ENCODE data around the gene VDAC1.

Gene VDAC1

DNA sequence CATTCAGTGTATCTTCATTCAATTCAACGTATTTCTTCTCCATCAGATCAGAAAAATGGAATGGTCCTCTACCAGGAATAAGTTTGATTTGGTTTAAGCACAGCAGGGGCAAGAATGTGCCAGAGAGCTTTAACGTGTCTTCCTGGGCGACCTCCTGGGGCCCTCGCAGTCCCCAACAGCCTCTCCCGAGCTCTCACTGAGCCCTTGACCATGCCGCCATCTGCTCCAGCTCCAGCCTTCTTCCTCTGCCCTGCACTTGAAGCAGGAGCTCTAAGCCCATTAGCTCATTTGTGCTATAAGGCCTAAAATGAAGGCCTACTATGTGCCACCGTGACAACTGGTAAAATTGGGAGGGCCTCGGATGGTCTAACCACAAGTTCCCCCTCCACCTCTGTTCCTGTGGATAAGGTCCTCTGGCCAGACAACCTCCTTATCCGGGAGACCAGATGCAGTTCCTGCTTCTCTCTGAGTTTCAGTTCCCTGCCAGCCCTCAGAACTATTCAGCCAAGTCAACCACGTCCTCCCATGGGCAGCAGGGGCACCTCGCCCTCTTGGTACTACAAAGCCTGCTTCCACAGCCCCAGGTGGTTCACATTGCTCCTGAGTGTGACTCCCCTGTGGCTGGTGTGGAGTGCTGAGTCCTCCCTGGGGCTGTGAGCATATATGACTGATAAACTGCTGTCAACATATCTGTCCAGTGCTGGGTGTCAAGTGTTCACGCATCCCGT, 72.2 kb downstream of the VDAC1 start:
- ChIA-PET CTCF (no interaction called here), POLR2A (ENCODE audit: low non-redundant PET) (no interaction called here)
- TF ChIP-seq, protein P1, sequence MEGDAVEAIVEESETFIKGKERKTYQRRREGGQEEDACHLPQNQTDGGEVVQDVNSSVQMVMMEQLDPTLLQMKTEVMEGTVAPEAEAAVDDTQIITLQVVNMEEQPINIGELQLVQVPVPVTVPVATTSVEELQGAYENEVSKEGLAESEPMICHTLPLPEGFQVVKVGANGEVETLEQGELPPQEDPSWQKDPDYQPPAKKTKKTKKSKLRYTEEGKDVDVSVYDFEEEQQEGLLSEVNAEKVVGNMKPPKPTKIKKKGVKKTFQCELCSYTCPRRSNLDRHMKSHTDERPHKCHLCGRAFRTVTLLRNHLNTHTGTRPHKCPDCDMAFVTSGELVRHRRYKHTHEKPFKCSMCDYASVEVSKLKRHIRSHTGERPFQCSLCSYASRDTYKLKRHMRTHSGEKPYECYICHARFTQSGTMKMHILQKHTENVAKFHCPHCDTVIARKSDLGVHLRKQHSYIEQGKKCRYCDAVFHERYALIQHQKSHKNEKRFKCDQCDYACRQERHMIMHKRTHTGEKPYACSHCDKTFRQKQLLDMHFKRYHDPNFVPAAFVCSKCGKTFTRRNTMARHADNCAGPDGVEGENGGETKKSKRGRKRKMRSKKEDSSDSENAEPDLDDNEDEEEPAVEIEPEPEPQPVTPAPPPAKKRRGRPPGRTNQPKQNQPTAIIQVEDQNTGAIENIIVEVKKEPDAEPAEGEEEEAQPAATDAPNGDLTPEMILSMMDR (conservative IDR thresholded peaks at IDR 0.05; ENCODE audit: low read depth): no peak
- H3K27ac ChIP-seq: no peak overlapping the region
- no peak for DNase-seq (ENCODE audit: low spot score)

DNA sequence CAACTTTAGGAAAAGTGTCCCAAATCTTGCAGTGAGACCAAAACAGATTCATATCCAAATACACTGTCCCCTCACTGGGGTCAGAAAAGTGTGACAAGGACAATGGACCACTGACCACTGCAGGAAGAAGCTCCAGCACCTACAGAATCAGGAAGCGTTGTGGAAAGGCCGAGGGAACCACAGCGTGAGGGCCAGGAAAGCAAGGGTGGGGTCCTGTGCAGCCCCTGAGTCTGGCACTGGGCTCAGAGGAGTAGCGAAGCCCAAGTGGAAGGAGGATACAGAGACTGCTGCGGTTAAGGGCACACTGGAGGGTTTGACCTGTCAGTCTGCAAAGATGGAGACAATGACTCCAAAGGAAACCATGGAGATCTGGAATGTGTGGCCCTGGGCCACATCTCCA, 73.2 kb downstream of the VDAC1 start:
- no peak overlapping the region for H3K27ac ChIP-seq
- POLR2A ChIA-PET (ENCODE audit: low non-redundant PET): no interaction called here
- CTCF ChIA-PET: no interaction called here
- TF ChIP-seq, protein P1 (conservative IDR thresholded peaks at IDR 0.05; ENCODE audit: low read depth): no peak
- no peak for DNase-seq (ENCODE audit: low spot score)

DNA sequence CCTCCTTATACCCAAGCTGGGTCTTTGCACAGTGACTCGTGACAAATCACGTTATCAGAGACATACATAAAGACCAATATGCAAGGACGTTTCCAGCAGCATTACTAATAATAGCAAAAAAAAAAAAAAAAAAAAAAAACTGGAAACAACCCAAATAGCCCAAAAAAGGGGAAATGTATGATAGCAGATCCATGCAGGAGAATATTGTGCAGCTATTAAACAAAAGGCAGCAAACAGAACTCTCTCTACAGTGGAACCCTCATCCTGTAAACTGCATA, 74.0 kb downstream of the VDAC1 start:
- H3K27ac ChIP-seq: no peak overlapping the region
- ChIA-PET POLR2A (ENCODE audit: low non-redundant PET) (no interaction called here), CTCF (no interaction called here)
- TF ChIP-seq, protein P1 (conservative IDR thresholded peaks at IDR 0.05; ENCODE audit: low read depth): no peak
- no peak for DNase-seq (ENCODE audit: low spot score)

DNA sequence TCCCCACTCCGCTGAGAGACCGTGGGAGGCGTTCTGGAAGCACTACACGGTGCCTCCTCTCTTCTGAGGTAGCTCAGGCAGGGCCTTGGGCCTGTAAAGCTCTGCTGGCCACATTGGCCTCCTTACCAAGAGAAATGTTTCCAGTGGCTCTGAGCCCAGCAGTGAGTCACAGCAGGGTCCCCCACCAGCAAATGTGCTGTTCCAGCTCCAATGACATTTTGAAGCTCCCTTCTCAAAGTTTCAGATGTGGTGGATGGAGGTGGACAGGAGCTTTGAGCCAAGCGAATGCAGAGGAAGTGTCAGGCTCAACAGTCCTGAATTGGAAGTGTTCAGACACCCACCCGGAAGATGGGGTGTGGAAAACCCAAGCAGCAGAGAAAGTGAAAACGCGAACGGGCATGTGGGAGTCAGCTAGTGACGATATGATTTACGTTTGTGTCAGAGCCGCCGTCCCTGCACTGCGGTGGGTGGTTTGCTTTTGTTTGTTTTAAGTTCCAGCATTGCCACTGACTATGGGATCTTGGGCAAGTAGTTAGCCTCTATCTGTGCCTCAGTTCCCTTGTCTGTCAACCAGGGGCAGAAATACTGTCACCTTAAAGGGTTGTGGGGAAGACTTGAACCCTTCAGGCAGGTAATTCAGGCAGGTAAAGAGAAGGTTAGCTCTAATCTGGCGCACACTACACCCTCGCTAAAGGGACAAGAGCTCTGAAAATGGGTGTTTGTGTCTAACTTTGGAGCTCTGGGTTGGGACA, 74.5 kb downstream of the VDAC1 start:
- ChIA-PET POLR2A (ENCODE audit: low non-redundant PET) (no interaction called here), CTCF (no interaction called here)
- no peak for DNase-seq (ENCODE audit: low spot score)
- TF ChIP-seq, protein P1 (conservative IDR thresholded peaks at IDR 0.05; ENCODE audit: low read depth): no peak
- H3K27ac ChIP-seq: no peak overlapping the region

DNA sequence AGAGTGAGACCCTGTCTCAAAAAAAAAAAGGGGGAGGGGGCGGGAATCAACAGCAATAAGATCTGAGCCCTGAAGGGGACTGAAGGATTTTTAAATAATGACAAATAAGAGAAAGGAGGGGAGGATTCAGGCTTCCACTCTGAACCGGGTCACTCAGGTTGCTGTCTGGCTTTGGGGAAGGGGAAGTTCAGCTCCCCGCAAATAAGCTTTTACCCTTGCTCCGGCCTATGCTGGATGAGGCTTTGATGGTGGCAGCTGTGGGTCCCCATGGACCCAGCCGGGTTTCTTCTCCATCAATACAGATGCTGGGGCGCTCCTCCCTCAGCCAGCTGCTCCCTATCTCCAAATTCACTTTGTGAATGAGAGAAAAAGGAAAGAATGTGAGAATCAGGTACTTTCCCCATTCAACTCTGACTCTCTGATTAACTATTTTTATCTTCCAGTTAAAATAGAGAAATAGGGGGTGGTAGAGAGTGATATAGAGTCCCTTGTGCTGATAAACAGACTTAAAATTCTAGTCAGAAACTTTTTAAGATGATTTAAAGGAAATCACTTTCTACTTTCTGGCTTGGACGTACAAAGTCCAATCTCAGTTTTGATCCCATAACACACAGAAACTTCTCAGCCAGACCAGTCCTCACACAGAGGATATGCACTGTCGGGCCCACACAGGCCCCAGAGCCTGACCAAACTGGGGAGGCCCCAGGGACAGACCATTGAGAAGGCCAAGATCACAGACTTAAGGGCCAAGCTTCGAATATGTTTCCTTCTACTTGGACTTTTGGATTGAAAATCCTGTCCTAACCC, 76.0 kb downstream of the VDAC1 start:
- no peak for DNase-seq (ENCODE audit: low spot score)
- CTCF ChIA-PET: no interaction called here
- no peak overlapping the region for H3K27ac ChIP-seq
- TF ChIP-seq, protein P1 (conservative IDR thresholded peaks at IDR 0.05; ENCODE audit: low read depth): no peak
- POLR2A ChIA-PET (ENCODE audit: low non-redundant PET): interaction anchor here (0.7 kb wide), 1 partner anchor 24 kb away, joined by 7 read pairs; no protein-coding TSS in a partner anchor

DNA sequence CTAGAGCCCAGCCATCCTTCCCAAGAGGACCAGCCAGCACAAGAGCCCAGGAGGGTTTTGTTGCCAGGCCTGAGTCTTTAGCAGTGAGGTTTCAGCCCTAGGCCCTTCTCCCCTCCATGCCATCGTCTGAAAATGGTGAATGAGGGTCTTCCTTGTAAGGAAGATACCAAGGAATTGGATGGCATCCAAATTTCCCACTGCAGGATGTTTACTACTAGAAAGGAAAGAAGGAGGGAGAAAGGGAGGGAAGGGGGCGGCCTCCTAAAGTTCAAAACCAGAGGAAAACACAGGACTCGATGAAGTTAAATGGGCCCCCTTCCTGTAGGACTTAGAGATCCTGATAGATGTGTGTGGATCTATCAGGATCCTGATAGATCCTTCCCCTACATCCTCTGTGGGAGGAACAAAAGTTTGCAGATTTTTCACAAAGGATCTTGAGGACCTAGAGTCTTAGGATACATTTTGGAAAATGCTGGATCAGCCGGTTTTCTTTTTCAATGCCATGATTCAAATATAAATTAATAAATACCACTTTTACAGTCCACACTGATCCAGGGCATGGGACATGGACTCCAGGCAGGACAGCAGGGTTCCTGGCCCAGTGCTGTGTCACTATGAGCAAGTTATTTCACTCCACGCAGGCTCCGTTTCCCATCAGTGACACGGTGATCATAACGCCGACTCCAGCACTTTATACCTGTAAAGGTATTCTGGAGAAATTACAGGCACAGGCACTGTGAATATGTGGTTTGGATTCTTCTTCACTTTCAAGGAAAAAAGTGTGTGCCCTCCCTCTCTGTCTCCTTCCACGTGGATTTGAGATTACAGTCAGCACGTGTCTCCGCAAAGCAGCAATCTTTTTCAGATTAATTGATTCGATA, 77.2 kb downstream of the VDAC1 start:
- no peak overlapping the region for H3K27ac ChIP-seq
- DNase-seq (ENCODE audit: low spot score): no peak
- ChIA-PET CTCF (no interaction called here), POLR2A (ENCODE audit: low non-redundant PET) (no interaction called here)
- TF ChIP-seq, protein P1 (conservative IDR thresholded peaks at IDR 0.05; ENCODE audit: low read depth): no peak

All from RWPE1 (cell line).